ENCODE data around the gene TSHZ3. TPM values are rescaled to one million over a fixed set of nuclear protein-coding genes. Genes with fewer than 3 reads are reported as not detected.

Gene TSHZ3
- total and polyA plus RNA-seq, 2 of the 13 experiments (the other 11 are each of a cell fraction or from before 2014, with no cell fraction given): not detected

- TF ChIP-seq, protein P1, sequence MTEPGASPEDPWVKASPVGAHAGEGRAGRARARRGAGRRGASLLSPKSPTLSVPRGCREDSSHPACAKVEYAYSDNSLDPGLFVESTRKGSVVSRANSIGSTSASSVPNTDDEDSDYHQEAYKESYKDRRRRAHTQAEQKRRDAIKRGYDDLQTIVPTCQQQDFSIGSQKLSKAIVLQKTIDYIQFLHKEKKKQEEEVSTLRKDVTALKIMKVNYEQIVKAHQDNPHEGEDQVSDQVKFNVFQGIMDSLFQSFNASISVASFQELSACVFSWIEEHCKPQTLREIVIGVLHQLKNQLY (CRISPR knock-in tag; IDR thresholded peaks at IDR 0.05): no peak
- no peak for TF ChIP-seq ZNF674 (CRISPR knock-in tag; IDR thresholded peaks at IDR 0.05; ENCODE audit: low read depth)
- no peak for TF ChIP-seq ZNF75D (CRISPR knock-in tag; IDR thresholded peaks at IDR 0.05; ENCODE audit: borderline replicate concordance)
- TF ChIP-seq NFIB (CRISPR knock-in tag; IDR thresholded peaks at IDR 0.05; ENCODE audit: borderline replicate concordance): no peak
- no peak for TF ChIP-seq ATRX (CRISPR knock-in tag; IDR thresholded peaks at IDR 0.05; ENCODE audit: borderline replicate concordance)
- no peak for TF ChIP-seq ZNF768 (CRISPR knock-in tag; IDR thresholded peaks at IDR 0.05)
- TF ChIP-seq, protein P2, sequence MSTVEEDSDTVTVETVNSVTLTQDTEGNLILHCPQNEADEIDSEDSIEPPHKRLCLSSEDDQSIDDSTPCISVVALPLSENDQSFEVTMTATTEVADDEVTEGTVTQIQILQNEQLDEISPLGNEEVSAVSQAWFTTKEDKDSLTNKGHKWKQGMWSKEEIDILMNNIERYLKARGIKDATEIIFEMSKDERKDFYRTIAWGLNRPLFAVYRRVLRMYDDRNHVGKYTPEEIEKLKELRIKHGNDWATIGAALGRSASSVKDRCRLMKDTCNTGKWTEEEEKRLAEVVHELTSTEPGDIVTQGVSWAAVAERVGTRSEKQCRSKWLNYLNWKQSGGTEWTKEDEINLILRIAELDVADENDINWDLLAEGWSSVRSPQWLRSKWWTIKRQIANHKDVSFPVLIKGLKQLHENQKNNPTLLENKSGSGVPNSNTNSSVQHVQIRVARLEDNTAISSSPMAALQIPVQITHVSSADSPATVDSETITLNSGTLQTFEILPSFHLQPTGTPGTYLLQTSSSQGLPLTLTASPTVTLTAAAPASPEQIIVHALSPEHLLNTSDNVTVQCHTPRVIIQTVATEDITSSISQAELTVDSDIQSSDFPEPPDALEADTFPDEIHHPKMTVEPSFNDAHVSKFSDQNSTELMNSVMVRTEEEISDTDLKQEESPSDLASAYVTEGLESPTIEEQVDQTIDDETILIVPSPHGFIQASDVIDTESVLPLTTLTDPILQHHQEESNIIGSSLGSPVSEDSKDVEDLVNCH (CRISPR knock-in tag; IDR thresholded peaks at IDR 0.05): no peak
- TF ChIP-seq, protein P3, sequence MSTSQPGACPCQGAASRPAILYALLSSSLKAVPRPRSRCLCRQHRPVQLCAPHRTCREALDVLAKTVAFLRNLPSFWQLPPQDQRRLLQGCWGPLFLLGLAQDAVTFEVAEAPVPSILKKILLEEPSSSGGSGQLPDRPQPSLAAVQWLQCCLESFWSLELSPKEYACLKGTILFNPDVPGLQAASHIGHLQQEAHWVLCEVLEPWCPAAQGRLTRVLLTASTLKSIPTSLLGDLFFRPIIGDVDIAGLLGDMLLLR (CRISPR knock-in tag; IDR thresholded peaks at IDR 0.05): no peak
- no peak for TF ChIP-seq ZNF350 (CRISPR knock-in tag; IDR thresholded peaks at IDR 0.05; ENCODE audit: borderline replicate concordance, low read depth)
- TF ChIP-seq ATF3 (CRISPR knock-in tag; IDR thresholded peaks at IDR 0.05): no peak
- no peak for TF ChIP-seq ETV6 (CRISPR knock-in tag; conservative IDR thresholded peaks at IDR 0.05)
- no peak for TF ChIP-seq ZMAT3 (CRISPR knock-in tag; conservative IDR thresholded peaks at IDR 0.05)
- TF ChIP-seq NPAS2 (CRISPR knock-in tag; IDR thresholded peaks at IDR 0.05; ENCODE audit: borderline replicate concordance): no peak
- no peak for TF ChIP-seq ZNF672 (CRISPR knock-in tag; IDR thresholded peaks at IDR 0.05)
- TF ChIP-seq, protein P4, sequence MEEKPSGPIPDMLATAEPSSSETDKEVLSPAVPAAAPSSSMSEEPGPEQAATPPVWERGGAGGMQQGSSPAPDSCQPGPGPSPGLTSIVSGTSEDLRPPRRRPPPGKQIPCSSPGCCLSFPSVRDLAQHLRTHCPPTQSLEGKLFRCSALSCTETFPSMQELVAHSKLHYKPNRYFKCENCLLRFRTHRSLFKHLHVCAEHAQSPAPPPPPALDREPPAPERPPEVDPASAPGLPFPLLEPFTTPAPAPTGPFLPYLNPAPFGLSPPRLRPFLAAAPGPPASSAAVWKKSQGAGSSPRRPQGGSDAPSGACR (CRISPR knock-in tag; IDR thresholded peaks at IDR 0.05): no peak
- TF ChIP-seq NONO (IDR thresholded peaks at IDR 0.05): no peak
- no peak for TF ChIP-seq NONO (CRISPR knock-in tag; conservative IDR thresholded peaks at IDR 0.05)
- no peak for TF ChIP-seq AKAP8 (CRISPR knock-in tag; IDR thresholded peaks at IDR 0.05)
- TF ChIP-seq ZNF547 (CRISPR knock-in tag; IDR thresholded peaks at IDR 0.05): no peak
- TF ChIP-seq ZNF878 (CRISPR knock-in tag; IDR thresholded peaks at IDR 0.05): no peak
- no peak for TF ChIP-seq PCBP2 (optimal IDR thresholded peaks at IDR 0.05; ENCODE audit: low read depth, low read length, poor library complexity, severe bottlenecking)
- BruUV-seq (replicated peaks): no TSS peak
- 57% methylated on average over 4 of the region's 8 CpGs for WGBS (ENCODE audit: low lambda C conversion rate)
- CTCF ChIA-PET (ENCODE audit: low intra/inter-chr PET ratio, low total read pairs): no interaction called here
- Histone ChIP-seq H3K27me3 (ENCODE audit: control insufficient read depth in 1 of 2, insufficient read depth in 2 of 2, low read length in 2 of 2) (peaks cover 0 to 7% of the 10 kb centered on the region in 2 experiments; a peak in 1 of 5 replicates), H3K27ac (ENCODE audit: extremely low read length, insufficient read depth, low read length) (no peak overlapping the region), H3K79me2 (ENCODE audit: insufficient read depth, low read length) (no peaks in the 10 kb centered on the region), H2AFZ (ENCODE audit: low read length) (no peak overlapping the region), H3K4me1 (ENCODE audit: insufficient read depth, low read length) (no peaks in the 10 kb centered on the region), H3K9me3 (ENCODE audit: low read length) (peaks cover 14% of the 10 kb centered on the region; the same call in 1 of the 2 replicates), H3K4me3 (replicated peaks in 1 of 3; ENCODE audit: insufficient read depth in 1 of 3, low read depth in 2 of 3, low read length in 3 of 3) (no peak overlapping the region), H3K36me3 (replicated peaks in 1 of 2; ENCODE audit: control insufficient read depth in 1 of 2, insufficient read depth in 2 of 2, low read length in 2 of 2) (no peaks in the 10 kb centered on the region), H3K4me2 (ENCODE audit: low read depth, low read length) (no peak overlapping the region), H4K20me1 (ENCODE audit: insufficient read depth, low read length) (no peaks in the 10 kb centered on the region), H3K9ac (ENCODE audit: insufficient read depth, low read depth, low read length) (no peak overlapping the region)
- in situ Hi-C loops (cut with HindIII; ENCODE audit: extremely low pct_ligation_motif_present, low pct_unique_long_range_greater_than_20kb): no loop called here
- POLR2A ChIA-PET: no interaction called here
- ATAC-seq (no peak), DNase-seq (ENCODE audit: low spot score) (no peak), FAIRE-seq (no peak)
- intact Hi-C loops (cut with micrococcal nuclease; ENCODE audit: unreplicated experiment): no loop called here
These were observed 62.7 kb downstream of the TSHZ3 start for GRCh38 chr19:31286491-31286890.

Measured in HepG2 (cell line).